GM18519 (cell line): ENCODE measurements around the gene CABP1.

ENCODE experiments used
- ATAC-seq: cut with Tn5 transposase; IDR thresholded peaks from one replicate; pipeline ENCODE4 v1.9.1; 2021; ENCODE audit warnings: mild to moderate bottlenecking, moderate library complexity; ENCODE audit not compliant: unreplicated experiment, low FRiP score

CABP1 gene

GRCh38 chr12:120690083-120690450, 49.6 kb downstream of the CABP1 start:
- no peak for ATAC-seq

GRCh38 chr12:120690978-120691377, 50.6 kb downstream of the CABP1 start:
- no peak for ATAC-seq

GRCh38 chr12:120692524-120693033, 52.2 kb downstream of the CABP1 start:
- ATAC-seq, result no peak

GRCh38 chr12:120693848-120694247, 53.4 kb downstream of the CABP1 start:
- no peak for ATAC-seq

- ATAC-seq, result no peak
Measured at GRCh38 chr12:120696626-120697025, 56.2 kb downstream of the CABP1 start.

- no peak for ATAC-seq
Measured at GRCh38 chr12:120697344-120697743, 56.9 kb downstream of the CABP1 start.

- ATAC-seq, result no peak
Measured at GRCh38 chr12:120698665-120699064, 58.2 kb downstream of the CABP1 start.

- ATAC-seq, result no peak
Measured at GRCh38 chr12:120699553-120699952, 59.1 kb downstream of the CABP1 start.

GRCh38 chr12:120700886-120701285, 60.5 kb downstream of the CABP1 start:
- ATAC-seq, result no peak

- no peak for ATAC-seq
Measured at GRCh38 chr12:120702637-120703036, 62.2 kb downstream of the CABP1 start.

- ATAC-seq, result no peak
Measured at GRCh38 chr12:120703311-120703942, 63.0 kb downstream of the CABP1 start.

- ATAC-seq, result no peak
Measured at GRCh38 chr12:120705618-120706017, 65.2 kb downstream of the CABP1 start.

- no peak for ATAC-seq
Measured at GRCh38 chr12:120706029-120706428, 65.6 kb downstream of the CABP1 start.

- ATAC-seq, result no peak
Measured at GRCh38 chr12:120708651-120709050, 68.2 kb downstream of the CABP1 start.

GRCh38 chr12:120710031-120710804, 69.8 kb downstream of the CABP1 start, which contains the start of gene UNC119B:
Gene UNC119B, plus strand, starts transcription at chr12:120710458. Its CDS starts 17 bp downstream, at chr12:120710475.
- ATAC-seq, result no peak

GRCh38 chr12:120710805-120711296, 70.4 kb downstream of the CABP1 start:
- no peak for ATAC-seq

- ATAC-seq, result no peak
Measured at GRCh38 chr12:120711411-120711810, 71.0 kb downstream of the CABP1 start.

- ATAC-seq, result no peak
Measured at GRCh38 chr12:120712610-120713009, 72.2 kb downstream of the CABP1 start.

GRCh38 chr12:120713861-120714482, 73.5 kb downstream of the CABP1 start:
- ATAC-seq, result no peak
